ENCODE results near the gene BRDT.

DNA sequence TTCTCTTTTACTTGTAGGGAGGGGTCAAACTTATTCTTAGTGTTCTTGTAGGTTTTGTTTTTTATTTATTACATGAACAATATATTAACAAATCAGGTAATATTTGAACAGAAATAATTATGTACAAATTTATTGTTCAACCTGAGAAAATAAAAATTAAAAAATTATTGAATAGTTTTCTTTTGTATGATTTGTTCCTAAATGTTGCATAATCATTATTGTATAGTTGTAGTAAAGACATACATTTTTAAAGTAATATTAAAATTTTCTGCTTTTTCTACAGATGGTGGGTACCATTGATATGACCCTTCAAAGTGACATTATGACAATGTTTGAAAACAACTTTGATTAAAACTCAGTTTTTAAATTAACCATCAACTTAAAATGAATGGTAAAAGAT lies 64.7 kb downstream of the BRDT start:
- TF ChIP-seq CTCF (conservative IDR thresholded peaks at IDR 0.05; ENCODE audit: low read length): no peak
- TF ChIP-seq EZH2phosphoT487 (IDR thresholded peaks at IDR 0.05; ENCODE audit: borderline replicate concordance): no peak
